Progenitor cell of endocrine pancreas (in vitro differentiated cells): Measurements from ENCODE around the gene KCNK16. TPM values are rescaled to one million over a fixed set of nuclear protein-coding genes. Genes with fewer than 3 reads are reported as not detected.

Experiments
- DNase-seq: peaks from one replicate; pipeline ENCODE4 v3.0.0; 2021; ENCODE audit warnings: low spot score; ENCODE audit not compliant: unreplicated experiment
- H3K27ac Mint-ChIP-seq: 2 replicates; pipeline ENCODE4 v1.8.0; 2021; ENCODE audit warnings: mild to moderate bottlenecking, moderate library complexity, mixed read lengths
- H3K27me3 Mint-ChIP-seq: 2 replicates; pipeline ENCODE4 v1.8.0; 2021; ENCODE audit warnings: mixed read lengths
- H3K36me3 Mint-ChIP-seq: 2 replicates; pipeline ENCODE4 v1.8.0; 2022; ENCODE audit warnings: mixed read lengths; ENCODE audit not compliant: insufficient read depth
- H3K4me1 Mint-ChIP-seq: 2 replicates; pipeline ENCODE4 v1.8.0; 2021; ENCODE audit warnings: low read depth, mixed read lengths
- H3K4me3 Mint-ChIP-seq: 2 replicates; pipeline ENCODE4 v1.8.0; 2021; ENCODE audit warnings: low read depth, mild to moderate bottlenecking, moderate library complexity, mixed read lengths
- H3K9me3 Mint-ChIP-seq: 2 replicates; pipeline ENCODE4 v1.8.0; 2021; ENCODE audit warnings: low read depth, mixed read lengths
- total RNA-seq: library from RNA; stranded (reverse); gene quantifications from 2 replicates; pipeline ENCODE4 v1.2.1, GENCODE V29; 2021
- TF ChIP-seq, protein P1 (sequence below): fragments of 200-600 bp; sonication (generic); IDR thresholded peaks from one replicate; pipeline ENCODE4 v1.5.0; 2021; ENCODE audit warnings: antibody characterized with exemption, mild to moderate bottlenecking; ENCODE audit not compliant: unreplicated experiment

Gene KCNK16
- total RNA-seq, 1 donor from 2014 or later: 35.2 TPM

DNA sequence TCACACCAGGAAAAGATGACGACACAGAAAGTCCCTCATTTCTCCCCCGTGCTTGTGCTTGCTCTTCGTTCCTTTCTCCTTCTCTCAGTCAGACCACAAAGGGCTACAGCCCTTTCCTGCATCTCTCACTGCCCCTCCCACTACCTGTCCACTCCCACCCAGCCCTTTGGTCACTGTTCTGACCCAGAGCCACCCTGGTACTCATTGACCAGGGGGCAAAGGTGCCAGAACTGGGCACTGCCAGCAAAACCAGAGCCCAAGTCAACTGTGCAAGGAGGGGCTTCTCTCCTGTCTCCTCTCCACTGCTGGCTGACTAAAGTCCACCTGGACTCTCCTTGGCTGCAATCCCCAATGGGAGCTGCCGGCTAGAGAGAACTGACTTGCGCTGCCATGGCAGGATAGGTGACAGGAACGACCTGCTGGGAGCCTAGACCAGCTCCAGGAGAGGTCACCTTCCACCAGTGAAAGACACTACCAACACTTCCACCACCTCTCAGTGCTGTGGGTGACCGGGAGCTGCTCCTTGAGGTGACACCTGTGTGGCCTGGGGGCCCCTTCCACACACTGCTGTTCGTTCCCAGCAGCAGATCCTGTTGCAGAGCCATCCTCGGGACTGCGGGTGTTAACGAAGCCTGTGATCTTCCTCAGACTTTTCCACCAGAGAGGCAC lies 41.1 kb downstream of the KCNK16 start:
- no peak overlapping the region for H3K4me3 Mint-ChIP-seq
- DNase-seq: no peak
- no peak overlapping the region for H3K27ac Mint-ChIP-seq
- H3K4me1 Mint-ChIP-seq: no peaks in the 10 kb centered on the region
- H3K36me3 Mint-ChIP-seq: no peaks in the 10 kb centered on the region
- peaks cover 32% of the 10 kb centered on the region for H3K27me3 Mint-ChIP-seq
- TF ChIP-seq, protein P1, sequence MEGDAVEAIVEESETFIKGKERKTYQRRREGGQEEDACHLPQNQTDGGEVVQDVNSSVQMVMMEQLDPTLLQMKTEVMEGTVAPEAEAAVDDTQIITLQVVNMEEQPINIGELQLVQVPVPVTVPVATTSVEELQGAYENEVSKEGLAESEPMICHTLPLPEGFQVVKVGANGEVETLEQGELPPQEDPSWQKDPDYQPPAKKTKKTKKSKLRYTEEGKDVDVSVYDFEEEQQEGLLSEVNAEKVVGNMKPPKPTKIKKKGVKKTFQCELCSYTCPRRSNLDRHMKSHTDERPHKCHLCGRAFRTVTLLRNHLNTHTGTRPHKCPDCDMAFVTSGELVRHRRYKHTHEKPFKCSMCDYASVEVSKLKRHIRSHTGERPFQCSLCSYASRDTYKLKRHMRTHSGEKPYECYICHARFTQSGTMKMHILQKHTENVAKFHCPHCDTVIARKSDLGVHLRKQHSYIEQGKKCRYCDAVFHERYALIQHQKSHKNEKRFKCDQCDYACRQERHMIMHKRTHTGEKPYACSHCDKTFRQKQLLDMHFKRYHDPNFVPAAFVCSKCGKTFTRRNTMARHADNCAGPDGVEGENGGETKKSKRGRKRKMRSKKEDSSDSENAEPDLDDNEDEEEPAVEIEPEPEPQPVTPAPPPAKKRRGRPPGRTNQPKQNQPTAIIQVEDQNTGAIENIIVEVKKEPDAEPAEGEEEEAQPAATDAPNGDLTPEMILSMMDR: no peak
- no peaks in the 10 kb centered on the region for H3K9me3 Mint-ChIP-seq

DNA sequence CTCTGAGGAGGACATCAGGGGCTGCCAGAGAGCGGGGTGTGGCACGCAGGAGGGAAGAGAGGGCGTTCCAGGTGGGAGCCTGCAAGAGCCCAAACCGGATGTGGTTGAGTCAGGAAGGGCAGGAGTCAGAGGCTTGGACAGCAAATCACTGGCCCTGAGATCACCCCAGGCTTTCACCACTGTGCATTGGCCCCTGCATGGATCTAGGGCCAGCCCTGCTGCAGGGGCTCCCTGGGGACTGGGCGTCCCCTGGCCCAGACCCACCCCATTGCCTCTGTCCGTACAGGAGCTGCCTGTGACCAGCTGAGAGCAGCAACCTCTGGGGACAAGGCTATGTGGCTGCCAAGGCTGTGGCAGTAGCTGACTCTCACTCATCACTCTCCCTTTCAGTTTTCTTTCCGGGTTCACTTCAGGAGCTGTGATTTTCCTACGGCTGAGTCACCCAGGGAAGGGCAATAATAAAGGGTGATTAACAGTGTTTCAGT lies 42.2 kb downstream of the KCNK16 start:
- H3K4me3 Mint-ChIP-seq: no peak overlapping the region
- H3K9me3 Mint-ChIP-seq: no peaks in the 10 kb centered on the region
- TF ChIP-seq, protein P1: no peak
- H3K4me1 Mint-ChIP-seq: no peaks in the 10 kb centered on the region
- no peaks in the 10 kb centered on the region for H3K36me3 Mint-ChIP-seq
- peaks cover 27% of the 10 kb centered on the region for H3K27me3 Mint-ChIP-seq
- DNase-seq: no peak
- no peak overlapping the region for H3K27ac Mint-ChIP-seq

DNA sequence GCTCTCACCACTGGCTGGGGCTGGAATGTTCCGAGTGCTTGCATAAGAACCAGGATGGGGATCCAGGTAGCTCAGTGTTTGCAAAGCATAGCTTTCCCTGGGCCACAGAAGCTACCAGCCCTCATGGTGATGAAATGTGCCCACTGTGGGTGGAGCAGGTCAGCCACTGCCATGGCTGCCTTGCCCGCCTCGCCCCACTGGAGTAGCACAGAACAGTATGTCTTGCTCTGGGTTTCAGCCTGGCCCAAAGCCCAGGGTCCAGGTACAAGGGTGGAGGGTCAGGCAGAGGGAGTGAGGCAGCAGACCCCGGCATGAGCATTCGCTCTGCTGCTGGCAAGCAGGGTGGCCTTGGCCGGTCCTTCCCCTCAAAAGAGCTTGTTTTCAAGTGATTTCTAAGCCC lies 43.0 kb downstream of the KCNK16 start:
- H3K9me3 Mint-ChIP-seq: no peaks in the 10 kb centered on the region
- peaks cover 31% of the 10 kb centered on the region for H3K27me3 Mint-ChIP-seq
- H3K36me3 Mint-ChIP-seq: no peaks in the 10 kb centered on the region
- H3K4me3 Mint-ChIP-seq: no peak overlapping the region
- no peak for DNase-seq
- TF ChIP-seq, protein P1: no peak
- no peak overlapping the region for H3K27ac Mint-ChIP-seq
- no peaks in the 10 kb centered on the region for H3K4me1 Mint-ChIP-seq

DNA sequence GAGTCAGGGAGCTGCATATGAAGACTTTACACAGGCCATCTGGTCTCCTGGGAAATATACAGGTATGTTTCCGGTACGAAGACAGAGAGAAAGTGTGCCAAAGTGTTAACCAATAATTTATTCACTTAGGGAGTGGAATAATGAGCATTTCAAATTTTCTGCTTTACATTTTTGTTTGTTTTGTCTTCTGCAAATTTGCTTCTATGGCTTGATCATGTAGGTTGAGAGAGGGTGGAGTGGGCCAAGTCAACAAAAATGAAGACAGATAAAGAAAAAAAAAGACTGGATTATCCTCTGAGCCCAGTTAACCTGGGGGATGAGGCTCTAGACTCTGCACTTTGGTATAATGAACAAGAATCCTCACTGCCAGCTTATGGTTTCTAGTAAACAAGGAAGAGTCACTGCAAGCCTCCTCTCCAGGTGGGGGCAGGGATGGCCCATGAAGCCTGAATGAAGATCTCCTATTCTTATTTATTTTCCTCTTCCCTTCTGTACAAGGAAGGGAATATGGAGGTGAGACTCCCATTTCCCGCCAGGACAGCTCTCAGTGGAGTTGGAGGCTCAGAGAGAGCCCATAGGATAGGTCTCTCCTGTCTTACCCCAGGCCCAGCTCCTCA lies 46.0 kb downstream of the KCNK16 start:
- DNase-seq: no peak
- Mint-ChIP-seq H3K4me3 (no peak overlapping the region), H3K9me3 (no peaks in the 10 kb centered on the region), H3K36me3 (no peaks in the 10 kb centered on the region), H3K27ac (no peak overlapping the region), H3K4me1 (no peaks in the 10 kb centered on the region), H3K27me3 (peaks cover 27% of the 10 kb centered on the region)
- TF ChIP-seq, protein P1: no peak

DNA sequence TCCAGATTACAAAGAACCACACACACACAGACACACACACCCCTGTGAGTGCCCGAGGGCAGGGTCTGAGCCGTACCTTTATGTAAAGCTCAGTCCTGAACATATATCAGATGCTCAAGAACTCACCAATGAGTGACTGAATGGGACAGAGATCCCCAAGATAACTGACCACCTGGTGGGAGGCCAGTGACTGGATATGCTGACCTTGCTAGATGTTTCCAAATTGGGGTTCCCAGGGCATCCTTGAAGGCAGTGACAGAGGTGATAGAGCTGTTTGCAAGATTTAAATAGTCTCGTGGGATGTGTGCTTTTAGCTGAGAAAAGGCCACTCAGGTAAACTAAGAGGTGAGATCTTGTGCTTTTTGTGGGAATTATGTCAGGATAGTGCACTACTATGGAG lies 47.6 kb downstream of the KCNK16 start:
- Mint-ChIP-seq H3K27me3 (peaks cover 19% of the 10 kb centered on the region), H3K36me3 (no peaks in the 10 kb centered on the region), H3K4me1 (no peaks in the 10 kb centered on the region)

More for the DNA sequence above, 47.6 kb downstream of the KCNK16 start:
- DNase-seq: no peak
- H3K4me3 Mint-ChIP-seq: no peak overlapping the region
- no peak overlapping the region for H3K27ac Mint-ChIP-seq
- no peaks in the 10 kb centered on the region for H3K9me3 Mint-ChIP-seq
- TF ChIP-seq, protein P1: no peak
